Ureter (tissue), 1 donor: Measurements from ENCODE around the gene ACER2. TPM values are rescaled to one million over a fixed set of nuclear protein-coding genes. Genes with fewer than 3 reads are reported as not detected.
A peak's percentile ranks its signal among the peaks of the same experiment; 100 is the strongest.

ENCODE experiments used
- DNase-seq: peaks from one replicate; pipeline ENCODE4 v3.0.0-alpha.2; 2020; ENCODE audit warnings: low spot score
- total RNA-seq: library from RNA; stranded (reverse); gene quantifications from one replicate; pipeline ENCODE4 v1.2.4, GENCODE V29; 2023
- donor health status: DM: yes; HTN: yes; CAD: no.

ACER2 gene
- total RNA-seq, 1 donor from 2014 or later, result 213 TPM

- no peak for DNase-seq
These were observed 78.0 kb downstream of the ACER2 start for GRCh38 chr9:19486803-19487202.

GRCh38 chr9:19488721-19489120 is 79.9 kb downstream of the ACER2 start:
- DNase-seq, result no peak

- DNase-seq, result no peak
These were observed 81.5 kb downstream of the ACER2 start for GRCh38 chr9:19490269-19490668.

- DNase-seq, result no peak
These were observed 82.0 kb downstream of the ACER2 start for GRCh38 chr9:19490828-19491227.

- no peak for DNase-seq
These were observed 84.0 kb downstream of the ACER2 start for GRCh38 chr9:19492775-19493173.

- DNase-seq, result peak; percentile 50
These were observed 84.5 kb downstream of the ACER2 start for GRCh38 chr9:19493174-19493811.

GRCh38 chr9:19493876-19494275 is 85.1 kb downstream of the ACER2 start:
- no peak for DNase-seq

GRCh38 chr9:19495186-19496028 is 86.6 kb downstream of the ACER2 start:
- no peak for DNase-seq

- no peak for DNase-seq
These were observed 87.7 kb downstream of the ACER2 start for GRCh38 chr9:19496321-19497050.

- DNase-seq, result no peak
These were observed 88.5 kb downstream of the ACER2 start for GRCh38 chr9:19497276-19497675.

- no peak for DNase-seq
These were observed 89.2 kb downstream of the ACER2 start for GRCh38 chr9:19498015-19498414.

Other genes starting within 250 kb of the ACER2 start
- gene DENND4C, start 178.3 kb upstream of the ACER2 start, total RNA-seq, result 110 TPM
- gene RPS6, start 28.8 kb upstream of the ACER2 start, total RNA-seq, result 3,791 TPM